Activated T-helper 9 cell treated with anti-CD3 and anti-CD28 coated beads, Interleukin-2, amount 50 U/mL, for 16 hours (primary cell): ENCODE results near the gene SLC24A1.

ENCODE experiments used
- DNase-seq: peaks from one replicate; pipeline ENCODE4 v3.0.0-alpha.2; 2020; ENCODE audit warnings: low read depth

Gene SLC24A1

GRCh38 chr15:65651831-65652749 is 30.4 kb downstream of the SLC24A1 start:
- no peak for DNase-seq

- no peak for DNase-seq
Observed at GRCh38 chr15:65653341-65653740, 31.6 kb downstream of the SLC24A1 start.

- DNase-seq, result no peak
Observed at GRCh38 chr15:65653801-65654521, 32.2 kb downstream of the SLC24A1 start.

GRCh38 chr15:65655026-65655425 is 33.3 kb downstream of the SLC24A1 start:
- no peak for DNase-seq

- no peak for DNase-seq
Observed at GRCh38 chr15:65655457-65655856, 33.7 kb downstream of the SLC24A1 start.

- DNase-seq, result no peak
Observed at GRCh38 chr15:65659502-65660052, 37.8 kb downstream of the SLC24A1 start.

- DNase-seq, result no peak
Observed at GRCh38 chr15:65660927-65661326, 39.2 kb downstream of the SLC24A1 start.

GRCh38 chr15:65663521-65663920 is 41.8 kb downstream of the SLC24A1 start:
- DNase-seq, result no peak

GRCh38 chr15:65666257-65666656 is 44.5 kb downstream of the SLC24A1 start:
- DNase-seq, result no peak

GRCh38 chr15:65675551-65675950 is 53.8 kb downstream of the SLC24A1 start:
- no peak for DNase-seq

GRCh38 chr15:65676123-65676522 is 54.4 kb downstream of the SLC24A1 start:
- DNase-seq, result no peak

GRCh38 chr15:65680544-65680943 is 58.8 kb downstream of the SLC24A1 start:
- no peak for DNase-seq

- no peak for DNase-seq
Observed at GRCh38 chr15:65682404-65682911, 60.7 kb downstream of the SLC24A1 start.

- no peak for DNase-seq
Observed at GRCh38 chr15:65688462-65688861, 66.7 kb downstream of the SLC24A1 start.

GRCh38 chr15:65690173-65690572 is 68.4 kb downstream of the SLC24A1 start:
- DNase-seq, result no peak

GRCh38 chr15:65690778-65691177 is 69.0 kb downstream of the SLC24A1 start:
- DNase-seq, result no peak

GRCh38 chr15:65695081-65695480 is 73.3 kb downstream of the SLC24A1 start:
- DNase-seq, result no peak
